HG03060 (cell line): ENCODE measurements around the gene FOXL1.
A peak's percentile ranks its signal among the peaks of the same experiment; 100 is the strongest.

Experiments
- ATAC-seq: cut with Tn5 transposase; IDR thresholded peaks from one replicate; pipeline ENCODE4 v1.9.1; 2021; ENCODE audit warnings: low read depth, moderate number of reproducible peaks; ENCODE audit not compliant: unreplicated experiment

The FOXL1 gene

DNA sequence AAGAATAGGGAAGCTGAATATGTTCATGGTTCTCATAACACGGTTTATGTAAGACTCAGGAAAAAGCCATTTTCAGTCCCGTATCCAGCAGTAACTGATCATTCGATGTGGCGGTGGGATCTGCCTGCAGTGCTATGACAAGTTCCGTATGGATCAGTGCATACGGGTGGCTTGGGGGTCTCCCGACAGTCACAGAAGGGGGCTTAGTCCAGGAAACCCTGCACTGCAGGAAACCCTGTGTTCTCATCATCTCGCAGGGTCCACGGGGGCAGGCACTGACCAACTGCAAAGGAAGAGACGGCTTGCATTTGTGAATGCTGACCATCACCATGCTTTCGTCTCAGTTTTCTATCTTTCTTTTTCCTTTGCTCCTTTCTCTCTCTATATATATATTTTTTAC is 31.1 kb upstream of the FOXL1 start:
- no peak for ATAC-seq

DNA sequence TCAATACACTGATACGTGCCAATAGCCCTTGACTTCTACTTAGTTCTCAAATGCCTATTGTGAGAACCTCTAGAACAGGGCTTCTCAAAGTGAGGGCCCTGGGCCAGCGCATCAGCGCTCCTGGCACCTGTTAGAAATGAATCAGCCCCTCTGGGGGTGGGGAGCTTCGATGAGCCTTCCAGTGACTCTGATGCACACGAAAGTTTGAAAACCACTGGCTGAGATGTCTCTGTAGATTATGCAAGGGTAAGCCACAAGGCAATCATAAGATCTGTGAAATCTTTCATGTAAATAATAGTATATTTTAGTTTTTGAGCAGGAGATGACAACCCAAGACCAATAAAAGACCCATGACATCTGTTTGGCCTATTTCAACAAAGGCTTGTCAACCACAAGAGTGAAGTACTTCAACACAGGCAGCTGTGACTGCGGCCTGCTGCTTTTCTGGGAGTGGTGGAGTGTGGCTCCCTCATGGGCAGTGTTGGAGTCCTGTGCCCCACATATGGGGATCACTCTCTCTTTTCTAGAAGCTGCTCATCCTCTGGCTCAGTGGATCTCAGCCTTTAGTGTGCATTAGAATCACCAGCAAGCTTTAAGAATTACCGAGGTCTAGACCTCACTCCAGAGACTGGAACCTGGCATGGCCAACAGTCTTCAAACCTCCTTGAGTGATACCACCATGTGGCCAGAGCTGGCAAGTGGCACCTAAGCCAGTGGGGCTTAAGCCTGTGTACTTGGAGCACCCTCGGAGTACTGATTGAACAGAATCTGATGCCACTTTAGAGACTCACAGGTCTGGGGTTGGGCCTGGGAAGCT is 29.1 kb upstream of the FOXL1 start:
- ATAC-seq = no peak

DNA sequence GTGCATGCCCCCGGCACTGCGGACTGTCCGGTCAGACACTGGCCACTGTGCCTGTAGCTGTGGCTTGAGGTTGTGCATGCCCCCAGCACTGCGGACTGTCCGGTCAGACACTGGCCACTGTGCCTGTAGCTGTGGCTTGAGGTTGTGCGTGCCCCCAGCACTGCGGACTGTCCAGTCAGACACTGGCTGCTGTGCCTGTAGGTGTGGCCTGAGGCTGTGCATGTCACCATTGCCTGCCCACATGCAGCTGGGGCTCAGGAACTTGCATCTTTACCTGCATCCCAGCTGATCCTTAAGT is 28.5 kb upstream of the FOXL1 start:
- no peak for ATAC-seq

DNA sequence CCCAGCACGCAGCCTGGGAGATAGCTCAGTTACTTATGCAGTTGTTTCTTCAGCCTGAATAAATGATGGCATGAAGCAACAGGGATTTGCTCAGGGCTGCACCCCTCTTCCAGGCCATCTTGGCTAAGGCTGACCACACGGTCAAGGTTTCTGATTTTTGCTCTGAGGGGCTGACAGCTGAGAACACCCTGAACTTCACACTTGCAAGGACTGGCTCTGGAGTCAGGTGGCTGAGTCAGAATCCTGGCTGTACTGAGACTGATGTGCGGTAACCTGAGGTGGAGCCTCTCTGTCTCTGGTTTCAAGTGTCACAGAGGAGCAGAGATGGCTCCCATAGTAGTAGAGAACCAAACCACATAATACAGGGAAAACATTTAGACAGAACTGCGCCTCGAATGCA is 28.1 kb upstream of the FOXL1 start:
- no peak for ATAC-seq

DNA sequence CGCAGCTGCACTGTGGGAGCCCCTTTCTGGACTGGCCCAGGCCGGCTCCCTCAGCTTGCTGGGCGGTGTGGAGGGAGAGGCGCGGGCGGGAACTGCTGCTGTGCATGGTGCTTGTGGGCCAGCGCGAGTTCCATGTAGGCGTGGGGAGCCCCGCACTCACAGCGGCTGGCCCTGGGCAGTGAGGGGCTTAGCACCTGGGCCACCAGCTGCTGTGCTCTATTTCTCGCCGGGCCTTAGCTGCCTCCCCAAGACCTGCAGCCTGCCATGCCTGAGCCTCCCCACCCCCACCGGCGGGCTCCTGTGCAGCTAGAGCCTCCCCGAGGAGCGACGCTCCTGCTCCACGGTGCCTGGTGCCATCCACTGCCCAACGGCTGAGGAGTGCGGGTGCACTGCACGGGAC is 25.0 kb upstream of the FOXL1 start:
- ATAC-seq = no peak

DNA sequence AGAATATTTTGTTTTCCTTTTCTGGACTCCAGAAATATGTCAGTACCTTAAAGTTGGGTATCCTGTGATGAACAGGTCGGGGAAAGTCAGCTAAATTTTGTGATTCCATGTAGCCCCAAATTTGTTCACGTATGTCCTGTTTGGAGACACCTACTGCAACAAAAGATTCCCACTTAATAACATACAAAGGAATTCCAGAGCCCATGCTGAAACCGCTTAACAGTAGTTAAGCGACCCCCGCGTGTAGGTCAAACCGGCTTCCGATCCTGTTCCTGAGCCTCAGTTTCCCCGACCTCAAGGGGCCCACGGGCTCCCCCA is 23.8 kb upstream of the FOXL1 start:
- ATAC-seq = no peak

DNA sequence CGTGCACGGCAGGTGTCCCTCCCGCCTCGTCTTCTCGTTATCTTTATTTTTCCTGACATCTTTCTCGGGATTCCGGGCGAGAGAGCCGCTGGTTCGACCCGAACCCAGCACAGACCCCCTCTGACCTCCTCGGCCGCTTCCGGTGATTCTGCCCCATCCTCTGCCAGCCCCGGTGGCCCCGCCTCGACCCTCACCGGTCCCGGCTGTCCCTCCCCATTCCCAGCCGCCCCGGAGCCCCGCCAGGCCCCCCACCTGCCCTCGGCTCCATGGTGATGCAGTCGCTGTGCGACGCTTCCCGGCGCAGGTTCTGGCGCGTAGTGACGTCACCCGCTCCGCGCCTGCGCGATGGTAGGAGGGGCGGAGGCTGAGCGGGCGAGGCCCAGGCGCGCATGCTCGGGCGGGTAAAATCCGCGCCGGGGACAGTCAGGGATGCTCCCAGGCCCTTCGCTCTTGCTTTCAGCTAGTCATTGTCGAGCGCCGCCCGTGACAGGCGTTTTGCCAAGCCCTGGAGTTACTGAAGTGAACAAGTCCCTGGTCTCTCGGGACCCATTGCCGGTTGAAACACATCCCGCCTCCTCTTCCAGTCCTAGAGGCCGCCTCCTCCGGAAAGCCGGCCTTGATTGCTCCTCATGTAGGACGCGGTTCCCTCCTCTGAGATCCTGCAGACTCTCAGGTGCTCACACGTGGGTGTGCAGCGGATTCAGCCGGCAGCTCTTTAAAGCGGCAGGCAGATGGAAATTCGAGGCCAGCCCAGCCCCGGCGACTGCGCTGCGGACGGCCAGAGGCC is 23.2 kb upstream of the FOXL1 start, which contains the start of gene MTHFSD:
Gene MTHFSD, minus strand, starts transcription at position 319 of the 787 bp plus-strand sequence. Its CDS starts 51 bp downstream, at position 268.
- peak; percentile 58 for ATAC-seq

DNA sequence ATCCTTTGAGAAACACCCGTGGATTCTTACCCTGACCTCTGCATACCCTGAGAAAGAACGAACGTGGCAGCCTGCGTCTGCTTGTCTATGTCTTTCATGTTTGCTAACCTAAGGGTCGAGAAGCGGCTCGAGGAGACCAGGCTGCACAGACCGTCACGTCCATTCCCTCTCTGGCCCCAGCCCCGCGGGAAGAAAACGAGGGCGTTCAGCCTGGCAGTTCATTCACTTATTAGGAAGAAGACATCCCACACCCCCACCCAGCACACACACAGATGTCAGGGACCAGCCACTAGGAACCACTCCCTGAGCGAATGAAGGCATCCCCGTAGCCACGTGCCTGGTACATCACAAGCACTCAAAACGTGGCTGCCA is 22.7 kb upstream of the FOXL1 start:
- no peak for ATAC-seq

DNA sequence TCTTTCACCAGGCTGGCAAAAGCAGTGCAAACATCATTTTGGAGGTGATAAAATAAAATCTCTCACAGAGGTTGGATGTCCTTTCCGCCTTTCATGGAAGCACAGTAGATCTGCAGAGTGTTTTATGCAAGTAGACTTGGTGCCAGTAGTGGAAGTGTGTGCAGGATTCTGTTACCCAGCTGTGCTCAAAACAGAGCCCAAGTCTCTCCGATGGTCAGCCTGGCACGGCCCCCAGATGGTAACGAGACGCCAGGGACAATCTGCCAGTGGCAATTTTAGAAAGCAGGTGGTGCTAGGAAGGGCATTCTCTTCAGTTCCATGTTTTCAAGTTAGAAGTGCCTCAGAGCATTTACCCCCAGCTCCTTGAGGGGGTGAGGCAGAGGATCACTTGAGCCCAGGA is 21.8 kb upstream of the FOXL1 start:
- no peak for ATAC-seq

DNA sequence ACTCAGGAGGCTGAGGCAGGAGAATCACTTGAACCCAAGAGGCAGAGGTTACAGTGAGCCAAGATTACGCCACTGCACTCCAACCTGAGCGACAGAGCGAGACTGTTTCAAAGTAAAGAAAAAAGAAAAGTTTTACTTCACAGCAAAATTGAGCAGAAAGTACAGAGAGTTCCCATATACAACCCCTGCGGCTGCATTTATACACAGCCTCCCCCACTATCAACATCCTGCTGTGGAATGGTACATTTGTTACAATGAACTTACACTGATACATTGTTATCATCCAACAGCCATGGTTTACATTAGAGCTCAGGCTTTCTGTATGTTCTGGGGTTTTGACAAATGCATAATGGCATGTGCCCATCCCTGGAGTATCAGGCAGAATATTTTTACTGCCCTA is 20.8 kb upstream of the FOXL1 start:
- no peak for ATAC-seq

DNA sequence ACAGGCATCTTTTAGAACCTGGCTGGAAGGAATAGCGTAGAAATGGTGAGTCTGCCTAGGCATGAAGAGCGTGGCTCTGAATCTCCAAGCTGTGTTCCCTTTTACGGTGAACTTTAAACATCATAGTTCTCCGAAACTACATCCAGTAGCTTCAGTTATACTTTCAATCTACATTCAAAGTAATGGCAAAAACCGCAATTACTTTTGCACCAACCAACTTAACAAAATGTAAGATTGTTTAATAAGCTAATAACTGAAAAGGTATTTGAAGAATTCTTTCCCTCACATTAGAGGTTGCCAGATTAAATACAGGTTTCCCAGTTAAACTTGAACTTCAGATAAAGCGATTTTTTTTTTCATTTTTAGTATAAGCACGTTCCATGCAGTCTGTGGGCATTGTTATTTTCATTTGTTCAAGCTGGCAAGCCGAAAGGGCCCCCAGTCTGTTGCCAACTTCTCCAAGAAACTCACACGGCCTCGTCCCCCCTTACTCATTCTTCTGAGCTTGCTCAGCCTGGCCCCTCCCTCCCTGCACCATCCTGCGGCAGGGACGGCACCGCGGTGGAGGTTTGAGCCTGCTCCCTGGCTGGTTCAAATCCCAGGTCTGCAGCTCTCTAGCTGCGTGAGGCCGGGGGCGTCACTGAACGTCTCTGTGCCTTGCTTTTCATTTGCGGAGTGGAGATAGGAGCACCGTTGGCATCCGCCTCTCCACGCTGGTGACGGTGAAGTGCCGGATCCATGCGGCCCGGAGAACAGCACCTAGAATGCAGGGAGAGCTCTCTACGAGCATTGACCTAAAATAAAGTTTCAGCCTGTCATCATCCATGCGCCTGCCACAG is 19.8 kb upstream of the FOXL1 start:
- ATAC-seq = no peak

DNA sequence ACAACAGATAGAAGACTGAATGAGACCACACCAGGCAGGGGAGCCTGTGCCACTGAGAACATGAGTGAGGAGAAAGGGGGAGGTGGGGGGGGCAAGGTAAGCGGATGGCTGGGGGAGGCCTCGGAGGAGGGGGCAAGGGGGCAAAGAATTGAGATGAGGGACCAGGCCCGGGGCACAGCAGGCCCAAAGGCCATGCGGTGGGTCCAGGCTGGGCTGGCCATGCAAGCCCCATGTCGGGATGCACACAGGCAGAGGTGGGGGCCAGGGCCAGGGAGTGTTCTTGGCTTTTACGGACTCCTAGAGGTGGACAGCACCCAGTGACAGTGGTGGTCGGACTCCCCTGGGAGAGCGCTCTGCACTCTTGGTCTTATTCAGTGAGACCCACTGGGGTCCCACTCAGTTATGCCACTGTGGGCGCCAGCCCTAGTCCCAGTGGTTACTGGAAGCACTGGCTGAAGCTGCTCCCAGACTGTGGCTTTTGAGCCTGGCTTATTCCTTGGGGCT is 18.5 kb upstream of the FOXL1 start:
- ATAC-seq = no peak

DNA sequence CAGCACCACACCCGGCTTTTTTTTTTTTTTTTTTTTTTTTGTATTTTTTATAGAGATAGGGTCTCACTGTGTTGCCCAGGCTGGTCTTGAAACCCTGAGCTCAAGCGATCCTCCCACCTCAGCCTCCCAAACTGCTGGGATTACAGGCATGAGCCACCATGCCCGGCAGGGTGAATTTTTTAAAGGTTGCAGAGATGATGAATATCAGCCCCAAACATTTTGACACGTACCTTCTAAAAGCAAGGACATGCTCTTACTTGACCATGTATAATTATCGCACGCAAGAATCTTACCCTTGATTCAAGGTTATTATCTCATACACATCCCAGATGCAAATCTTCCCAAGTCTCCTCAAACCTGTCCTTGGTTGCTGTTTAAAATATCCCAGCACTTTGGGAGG is 16.0 kb upstream of the FOXL1 start:
- no peak for ATAC-seq

DNA sequence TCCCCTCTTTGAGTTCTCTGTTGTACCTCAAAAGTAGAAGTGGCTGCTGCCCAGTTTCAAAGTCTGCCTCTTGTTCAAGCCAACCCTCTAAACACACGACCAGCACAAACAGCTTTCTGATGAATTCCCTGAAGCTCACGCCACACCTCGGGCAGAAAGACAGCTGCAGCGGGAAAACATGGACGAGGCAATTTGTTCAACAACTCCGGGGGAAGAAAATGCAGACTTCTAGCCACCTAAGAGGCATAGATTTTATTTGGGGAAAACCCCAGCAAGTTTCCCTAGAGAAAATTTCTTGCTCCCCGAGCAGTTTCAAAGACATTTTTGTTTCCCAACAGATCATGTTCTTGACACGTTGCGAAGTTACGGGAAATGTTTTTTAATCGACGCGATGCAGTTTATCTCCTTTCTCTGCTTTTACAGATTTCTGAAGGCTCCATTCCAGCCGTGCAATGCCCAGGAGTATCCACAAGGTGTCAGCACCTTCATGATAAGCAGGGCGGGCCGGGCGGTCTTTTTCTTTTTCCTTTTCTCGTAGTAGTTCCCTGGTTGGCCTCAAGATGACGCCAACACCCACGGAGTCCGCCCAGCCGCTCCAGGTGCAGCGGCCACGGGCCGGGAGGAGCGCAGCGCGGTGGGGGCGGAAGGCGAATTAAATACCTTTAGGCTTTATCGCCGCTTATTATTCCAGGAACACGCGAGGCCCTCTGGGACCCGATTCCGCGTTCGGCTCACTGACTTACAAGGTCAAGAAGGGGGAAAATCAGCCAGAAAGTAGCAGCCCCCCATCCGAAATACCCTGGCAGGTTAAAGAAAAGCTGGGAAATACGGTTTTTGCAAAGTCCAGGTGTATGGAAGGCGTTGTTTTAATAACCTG is 14.6 kb upstream of the FOXL1 start:
- no peak for ATAC-seq

DNA sequence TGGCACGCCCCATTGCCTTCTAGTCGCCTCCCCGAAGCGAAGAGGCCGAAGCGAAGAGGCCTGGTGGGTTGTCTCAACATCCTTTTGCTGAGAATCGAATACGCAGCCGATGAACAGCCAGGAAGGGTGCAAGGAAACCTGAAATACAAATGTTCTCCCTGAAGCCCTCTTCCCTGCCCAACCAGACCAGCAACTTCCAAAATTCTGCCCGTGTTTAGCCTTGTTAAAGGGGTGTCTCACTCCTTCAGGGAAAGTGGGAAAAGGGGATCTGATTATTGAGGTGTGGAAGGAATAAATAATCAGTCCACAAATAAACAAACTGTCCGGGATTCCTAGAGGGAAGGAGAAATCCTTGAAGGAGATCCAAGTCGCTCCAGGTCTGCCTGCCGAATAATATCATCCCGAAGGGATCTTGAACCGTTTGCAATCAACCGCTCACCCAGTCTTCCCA is 13.1 kb upstream of the FOXL1 start:
- no peak for ATAC-seq

DNA sequence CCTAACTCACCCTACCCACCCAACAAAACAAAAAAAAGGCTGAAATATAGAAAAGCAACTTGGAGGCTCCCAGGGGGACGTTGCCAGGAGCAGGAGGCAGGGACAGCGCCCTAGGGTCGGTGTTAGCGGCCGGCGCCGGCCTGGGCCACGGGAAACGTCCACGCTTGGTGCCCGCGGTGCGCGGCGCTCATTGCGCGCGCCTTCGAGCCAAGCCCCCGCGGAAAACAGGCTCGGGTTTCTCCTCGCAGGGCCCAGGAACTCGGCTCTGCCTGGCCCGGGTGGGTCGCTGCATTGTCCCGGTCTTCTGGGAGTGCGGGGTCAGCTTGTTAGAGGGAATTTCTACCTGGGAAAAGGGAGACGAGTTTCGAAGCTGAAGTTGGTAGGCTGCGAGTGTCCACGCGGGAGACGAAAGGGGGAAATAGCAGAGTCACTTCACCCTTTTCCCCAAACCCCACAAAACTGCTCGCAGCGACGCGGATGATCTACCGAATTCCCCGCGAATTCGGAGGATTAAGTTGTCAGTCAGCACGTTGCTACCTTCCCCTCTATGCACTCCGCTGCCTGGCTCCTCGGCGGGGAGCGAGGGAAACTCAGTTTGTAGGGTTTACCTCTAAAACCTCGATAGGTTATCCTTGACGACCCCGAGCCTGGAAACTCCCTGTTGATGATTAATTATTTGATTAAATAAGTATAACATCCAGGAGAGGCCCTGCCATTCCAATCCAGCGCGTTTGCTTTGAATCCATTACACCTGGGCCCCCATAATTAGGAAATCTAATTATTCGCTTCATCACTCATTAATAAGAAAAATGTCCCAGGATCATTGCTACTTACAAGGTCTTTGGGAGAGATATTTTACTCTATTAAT is 12.5 kb upstream of the FOXL1 start:
- ATAC-seq = no peak

DNA sequence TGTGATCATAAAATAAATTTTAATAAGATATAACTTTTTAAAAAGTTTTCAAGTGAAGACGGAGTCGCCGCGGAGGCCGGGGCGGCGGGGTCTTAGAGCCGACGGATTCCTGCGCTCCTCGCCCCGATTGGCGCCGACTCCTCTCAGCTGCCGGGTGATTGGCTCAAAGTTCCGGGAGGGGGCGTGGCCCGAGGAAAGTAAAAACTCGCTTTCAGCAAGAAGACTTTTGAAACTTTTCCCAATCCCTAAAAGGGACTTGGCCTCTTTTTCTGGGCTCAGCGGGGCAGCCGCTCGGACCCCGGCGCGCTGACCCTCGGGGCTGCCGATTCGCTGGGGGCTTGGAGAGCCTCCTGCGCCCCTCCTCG is 11.8 kb upstream of the FOXL1 start, which contains the start of gene FOXC2:
Gene FOXC2, plus strand, starts transcription at position 229 of the 365 bp plus-strand sequence. CDS start 507 bp downstream, outside the sequence.
- no peak for ATAC-seq

DNA sequence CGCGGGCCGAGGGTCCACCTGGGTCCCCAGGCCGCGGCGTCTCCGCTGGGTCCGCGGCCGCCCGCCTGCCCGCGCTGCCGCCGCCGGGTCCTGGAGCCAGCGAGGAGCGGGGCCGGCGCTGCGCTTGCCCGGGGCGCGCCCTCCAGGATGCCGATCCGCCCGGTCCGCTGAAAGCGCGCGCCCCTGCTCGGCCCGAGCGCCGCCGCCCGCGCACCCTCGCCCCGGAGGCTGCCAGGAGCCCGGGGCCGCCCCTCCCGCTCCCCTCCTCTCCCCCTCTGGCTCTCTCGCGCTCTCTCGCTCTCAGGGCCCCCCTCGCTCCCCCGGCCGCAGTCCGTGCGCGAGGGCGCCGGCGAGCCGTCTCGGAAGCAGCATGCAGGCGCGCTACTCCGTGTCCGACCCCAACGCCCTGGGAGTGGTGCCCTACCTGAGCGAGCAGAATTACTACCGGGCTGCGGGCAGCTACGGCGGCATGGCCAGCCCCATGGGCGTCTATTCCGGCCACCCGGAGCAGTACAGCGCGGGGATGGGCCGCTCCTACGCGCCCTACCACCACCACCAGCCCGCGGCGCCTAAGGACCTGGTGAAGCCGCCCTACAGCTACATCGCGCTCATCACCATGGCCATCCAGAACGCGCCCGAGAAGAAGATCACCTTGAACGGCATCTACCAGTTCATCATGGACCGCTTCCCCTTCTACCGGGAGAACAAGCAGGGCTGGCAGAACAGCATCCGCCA is 11.2 kb upstream of the FOXL1 start:
- no peak for ATAC-seq
